RCC 7860 (cell line): Measurements from ENCODE around the gene MIER2.

ENCODE experiments used
- DNase-seq: peaks from one replicate; pipeline ENCODE4 v3.0.0-alpha.2; 2015; ENCODE audit warnings: low spot score
- FAIRE-seq: peaks from 2 replicates; lab custom pipeline; 2012; peaks lifted over from hg19 to GRCh38; lab: Jason Lieb, UNC

The MIER2 gene

DNA sequence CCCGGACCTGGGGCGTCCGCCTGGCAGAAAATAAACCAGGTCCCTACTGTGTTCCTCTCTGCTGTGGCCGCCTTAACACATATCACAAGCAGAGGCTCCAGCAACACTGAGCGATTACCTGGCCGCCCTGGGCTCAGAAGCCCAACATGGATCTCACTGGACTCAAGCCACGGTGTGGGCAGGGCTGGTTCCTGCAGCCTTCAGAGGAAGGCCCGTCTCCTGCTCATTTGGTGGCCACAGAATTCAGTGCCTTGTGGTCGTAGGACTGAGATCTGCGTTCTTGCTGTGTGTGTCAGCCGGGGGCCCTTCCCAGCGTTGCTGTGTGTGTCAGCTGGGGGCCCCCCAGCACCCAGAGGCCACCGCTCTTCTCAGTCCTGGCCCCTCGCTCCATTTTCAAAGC, 34.1 kb upstream of the MIER2 start:
- FAIRE-seq (no peak), DNase-seq (no peak)

DNA sequence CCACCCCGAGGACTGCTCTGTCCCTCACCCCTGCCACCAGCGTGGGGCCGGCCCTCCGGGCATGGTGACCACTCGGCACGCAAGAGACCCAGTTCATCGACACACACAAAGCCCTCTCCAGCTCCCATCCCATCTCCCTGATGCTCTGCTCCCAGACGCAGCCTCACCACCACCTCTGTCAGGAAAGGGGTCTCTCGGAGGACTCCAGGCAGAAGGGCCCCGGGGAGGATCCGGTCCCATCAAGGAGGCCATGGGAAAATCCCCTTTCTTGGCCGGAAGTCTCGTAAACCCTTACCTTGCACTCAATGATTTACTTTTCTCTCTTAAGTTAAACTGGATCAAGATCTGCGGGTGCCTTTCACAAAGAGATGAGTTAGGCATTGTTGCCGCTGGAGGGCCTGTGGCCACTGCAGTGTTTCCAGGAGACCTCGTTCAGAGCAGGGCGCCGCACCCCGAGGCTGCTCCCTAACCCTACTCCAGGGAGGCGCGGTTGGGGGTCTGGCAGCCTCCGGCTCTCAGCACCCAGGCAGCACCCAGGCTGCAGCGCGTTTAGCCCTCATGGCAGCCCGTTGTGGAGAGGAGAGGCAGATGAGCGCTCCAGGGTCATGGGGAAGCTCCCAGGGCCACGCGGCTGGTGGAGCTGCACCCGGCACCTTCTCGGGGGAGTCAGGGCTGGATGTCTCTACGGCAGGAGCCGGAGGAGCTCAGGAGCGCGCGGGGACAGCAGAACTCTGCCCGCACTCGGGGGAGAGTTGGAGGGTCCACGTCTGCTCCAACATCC, 33.4 kb upstream of the MIER2 start:
- no peak for DNase-seq
- FAIRE-seq: no peak

DNA sequence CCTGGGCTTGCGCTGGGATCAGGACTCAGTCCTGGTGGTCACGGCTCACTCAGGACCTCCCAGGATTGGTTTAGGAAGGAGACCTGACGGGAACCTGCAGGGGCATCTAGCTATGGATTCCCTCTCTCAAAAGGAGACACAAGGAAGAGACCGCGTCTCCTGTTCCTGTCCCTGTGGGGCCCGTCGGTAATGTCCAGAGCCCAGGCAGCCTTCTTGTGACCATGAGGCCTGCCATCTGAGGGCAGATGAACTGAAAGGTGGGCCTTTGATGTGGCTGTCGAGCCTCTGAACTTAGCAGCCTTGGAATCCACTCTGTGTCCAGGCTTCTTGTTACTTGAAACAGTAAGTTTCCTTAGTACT, 31.5 kb upstream of the MIER2 start:
- FAIRE-seq: no peak
- DNase-seq: no peak

DNA sequence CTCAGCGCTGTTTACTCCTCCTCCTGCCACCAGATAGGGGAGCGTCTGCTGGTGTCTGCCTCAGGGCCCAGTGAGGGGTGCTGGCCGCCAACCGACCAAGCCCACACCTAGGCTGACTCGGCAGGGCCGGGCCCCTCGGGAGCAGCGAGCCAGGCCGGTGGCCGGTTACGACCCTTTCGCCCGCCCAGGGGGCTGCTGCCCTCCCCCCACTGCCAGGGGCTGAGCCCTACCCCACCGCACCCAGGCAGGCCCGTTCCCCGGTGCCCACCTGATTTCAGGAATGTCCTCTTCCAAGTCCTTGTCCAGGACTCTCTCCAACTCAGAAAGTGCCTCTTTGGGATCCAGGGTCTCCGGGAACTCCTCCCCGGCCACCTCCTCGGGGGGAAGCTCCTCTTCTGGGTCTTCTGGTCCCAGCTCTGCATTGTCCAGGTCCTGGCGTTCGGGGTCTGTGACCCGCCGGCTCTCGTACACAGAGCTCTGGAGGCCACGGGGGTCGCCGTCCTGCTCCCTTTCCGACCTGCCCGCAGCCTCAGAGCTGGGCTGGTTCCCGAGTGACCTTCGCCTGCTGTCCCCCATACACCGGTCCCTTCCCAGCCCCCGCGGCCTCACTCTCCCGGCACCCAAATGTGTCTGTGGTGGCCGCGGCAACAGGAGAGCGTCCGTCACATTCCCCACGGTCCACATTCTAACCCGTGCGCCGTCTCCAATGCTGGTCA, 31.0 kb upstream of the MIER2 start:
- FAIRE-seq (no peak), DNase-seq (no peak)

DNA sequence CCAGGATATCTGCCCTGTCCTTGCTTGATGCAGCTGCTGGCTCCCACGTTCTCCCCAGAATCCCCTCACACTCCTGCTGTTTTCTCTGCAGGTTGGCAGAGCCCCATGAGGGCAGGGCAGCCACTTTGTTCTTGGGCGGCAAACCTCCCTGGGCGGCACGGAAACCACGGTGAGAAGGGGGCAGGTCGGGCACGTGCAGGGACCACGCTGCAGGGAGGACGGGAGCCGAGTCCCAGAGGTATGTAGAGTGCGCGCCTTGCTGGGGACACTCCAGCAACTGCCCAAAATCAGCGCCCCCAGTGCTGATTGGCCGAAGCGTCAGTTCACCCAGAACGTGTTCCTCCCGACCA, 30.3 kb upstream of the MIER2 start:
- FAIRE-seq (no peak), DNase-seq (no peak)

DNA sequence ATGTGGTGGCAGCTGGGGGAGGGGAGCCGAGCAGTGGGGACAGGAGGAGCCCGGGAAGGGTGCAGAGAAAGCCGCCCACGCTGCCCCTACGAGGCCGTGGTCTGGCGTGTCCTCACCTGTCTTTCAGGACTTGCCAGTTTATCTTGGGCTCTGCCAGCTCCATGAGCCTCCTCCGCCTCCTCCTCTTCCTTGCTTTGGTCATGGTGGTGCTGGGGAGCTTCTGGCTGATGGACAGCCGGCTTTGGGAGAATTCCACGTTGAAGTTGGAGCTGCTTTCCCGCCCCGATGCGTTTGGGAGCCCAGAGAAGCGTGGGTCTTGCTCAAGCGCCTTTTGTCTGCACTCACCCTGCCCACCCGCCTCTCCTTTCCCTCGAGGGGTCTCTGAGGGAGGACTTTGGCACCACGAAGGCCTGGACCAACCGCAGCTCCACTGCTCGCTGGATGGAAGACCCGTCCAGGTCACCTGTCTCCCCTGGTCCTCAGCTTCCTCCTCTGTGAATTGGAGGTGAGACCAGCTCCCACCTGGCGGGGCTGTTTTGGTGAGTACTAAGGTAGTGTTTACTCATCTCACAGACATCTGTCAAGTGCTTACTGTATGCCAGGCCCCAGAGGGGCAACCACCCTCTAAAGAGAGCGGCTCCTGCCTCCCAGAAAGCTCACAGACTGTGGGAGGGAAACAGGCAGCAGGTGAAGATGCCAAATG, 29.7 kb upstream of the MIER2 start:
- FAIRE-seq (no peak), DNase-seq (no peak)

DNA sequence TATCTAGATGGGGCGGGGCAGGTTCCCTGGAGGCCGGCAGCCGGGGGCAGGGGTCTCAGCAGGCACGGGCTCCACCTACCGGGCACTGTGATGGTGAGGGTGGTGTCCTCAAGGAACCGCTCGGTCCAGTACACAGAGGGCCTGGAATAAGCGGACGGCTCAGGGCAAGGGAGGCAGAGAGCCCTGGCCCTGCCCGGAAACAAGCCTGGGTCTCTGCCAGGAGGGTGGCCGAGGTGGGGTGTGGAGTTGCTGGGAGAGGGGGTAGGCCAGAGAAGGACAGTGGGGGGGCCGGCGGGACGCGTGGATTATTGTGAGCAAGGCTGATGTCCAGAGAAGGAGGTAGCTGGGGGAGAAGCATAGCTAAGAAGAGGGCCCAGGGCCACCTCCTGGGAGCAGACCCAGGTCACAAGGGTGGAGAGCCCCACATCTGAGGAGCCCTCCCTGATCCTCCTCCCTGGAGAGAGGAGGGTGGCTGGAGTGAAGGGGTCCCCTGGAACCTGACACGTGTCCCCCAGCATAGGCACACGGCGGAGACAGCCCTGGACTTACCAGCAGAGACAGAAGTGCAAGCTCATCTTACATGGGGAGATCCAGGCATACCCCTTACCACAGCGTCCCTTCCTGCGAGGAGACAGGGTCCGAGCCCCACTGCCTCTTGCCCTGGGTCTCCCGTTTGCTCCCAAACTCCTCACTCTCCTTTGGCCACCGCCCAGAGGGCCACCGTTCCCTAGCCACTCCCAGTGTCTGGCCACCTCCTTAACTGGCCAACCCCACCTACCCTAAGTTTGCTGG, 29.0 kb upstream of the MIER2 start:
- FAIRE-seq (no peak), DNase-seq (no peak)

DNA sequence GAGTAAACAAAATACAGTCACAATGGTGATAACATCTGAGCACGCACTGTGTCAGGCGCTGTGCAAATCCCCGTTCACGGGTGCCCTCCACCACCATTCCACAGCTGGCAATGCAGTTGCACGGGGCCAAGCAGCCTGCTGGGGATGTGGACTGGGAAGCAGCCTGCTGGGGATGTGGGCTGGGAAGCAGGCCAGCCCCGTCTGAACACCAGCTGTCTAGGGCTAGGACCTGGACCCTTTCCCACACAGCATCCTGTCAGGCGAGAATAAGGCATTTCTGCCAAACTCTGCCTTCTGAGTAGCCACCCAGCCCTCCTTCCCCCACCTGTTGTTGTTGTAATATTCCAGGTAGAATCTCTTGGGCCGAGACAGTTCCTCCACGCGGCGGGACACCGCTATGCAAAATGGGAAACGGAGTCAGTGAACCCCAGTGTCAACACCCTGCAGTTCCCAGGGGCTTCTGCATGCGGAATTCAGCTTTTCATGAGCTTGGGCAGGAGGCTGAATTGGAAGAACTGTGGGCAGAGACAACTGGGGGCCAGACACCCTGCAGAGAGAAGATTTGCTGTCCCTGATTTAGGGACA, 27.8 kb upstream of the MIER2 start:
- FAIRE-seq (no peak), DNase-seq (no peak)

DNA sequence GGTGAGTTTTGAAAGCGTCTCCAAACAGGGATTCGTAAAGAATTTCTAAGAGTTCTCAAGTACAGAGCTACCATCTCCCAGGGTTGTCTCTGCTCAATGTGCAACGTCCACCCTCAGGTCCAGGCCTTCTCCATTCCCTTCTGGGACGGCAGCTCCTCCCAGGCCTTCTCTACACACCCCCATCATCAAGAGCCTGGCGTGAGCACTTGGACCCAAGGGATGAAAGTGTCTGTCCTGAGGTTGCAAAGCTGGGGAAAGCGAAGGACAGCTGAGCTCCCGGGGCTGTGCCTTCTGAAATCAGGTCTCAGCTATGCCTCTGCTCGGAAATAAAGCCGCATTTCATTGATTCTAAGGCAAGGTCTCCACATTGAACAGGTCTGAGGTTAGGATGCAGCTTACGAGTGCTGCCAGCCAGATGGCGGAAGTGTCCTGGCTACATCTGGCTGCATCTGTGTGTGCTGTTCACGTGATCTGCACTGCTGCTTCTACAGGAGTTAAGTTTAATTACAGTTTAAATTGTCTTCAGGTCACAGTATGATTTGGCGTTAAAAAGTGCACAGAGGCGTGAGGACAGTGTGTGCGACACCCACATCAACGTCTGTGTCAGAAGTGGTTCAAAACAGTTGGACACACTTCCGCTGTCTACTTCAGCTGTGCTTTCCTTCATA, 27.0 kb upstream of the MIER2 start:
- FAIRE-seq (no peak), DNase-seq (no peak)

DNA sequence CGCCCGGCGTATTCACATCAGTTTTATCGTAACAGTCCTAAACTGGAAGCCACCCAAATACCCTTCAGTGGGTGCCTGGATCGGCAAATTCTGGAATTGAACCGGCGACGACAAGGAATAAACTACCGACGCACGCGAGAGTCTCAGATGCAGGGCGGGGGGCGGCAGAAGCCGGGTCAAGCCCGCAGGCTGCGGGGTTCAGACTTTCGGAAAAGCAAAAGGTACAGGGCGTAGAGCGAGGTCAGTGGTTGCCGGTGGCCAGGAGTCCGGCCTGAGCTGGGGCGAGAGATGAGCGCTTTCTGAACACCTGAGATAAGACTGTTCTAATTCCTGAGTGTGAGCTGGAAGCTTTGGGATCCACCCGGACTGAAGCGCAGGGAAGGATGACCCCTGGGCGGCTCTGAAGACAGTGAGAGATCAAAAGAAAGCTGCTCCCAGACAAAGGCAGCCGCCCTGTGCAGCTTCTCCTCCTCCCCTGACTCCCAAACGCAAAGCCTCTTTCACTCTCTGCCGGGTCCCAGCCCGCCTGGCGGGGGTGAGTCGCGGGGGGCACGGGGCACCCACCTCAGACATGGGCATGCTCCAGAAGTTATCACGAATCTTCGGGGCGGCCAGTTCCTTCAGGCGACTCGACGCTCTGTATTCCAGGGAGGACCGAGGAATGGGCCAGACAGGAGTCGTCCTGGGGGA, 26.2 kb upstream of the MIER2 start:
- no peak for FAIRE-seq
- DNase-seq: no peak

DNA sequence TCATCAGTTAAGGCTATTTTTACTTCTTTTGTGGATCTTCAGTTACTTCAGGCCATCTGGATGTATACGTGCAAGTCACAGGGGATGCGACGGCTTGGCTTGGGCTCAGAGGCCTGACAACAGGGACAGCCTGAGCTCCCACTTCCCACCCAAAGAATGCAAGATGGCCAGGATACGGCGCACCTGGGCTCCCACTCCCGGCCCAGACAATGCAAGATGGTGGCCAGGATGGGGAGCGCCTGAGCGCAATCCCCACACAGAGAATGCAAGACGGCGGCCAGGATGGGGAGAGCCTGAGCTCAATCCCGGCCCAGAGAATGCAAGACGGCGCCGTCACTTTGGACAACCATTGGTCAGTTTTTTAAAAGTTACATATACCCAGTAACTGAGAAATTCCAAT, 25.3 kb upstream of the MIER2 start:
- FAIRE-seq: no peak
- no peak for DNase-seq

DNA sequence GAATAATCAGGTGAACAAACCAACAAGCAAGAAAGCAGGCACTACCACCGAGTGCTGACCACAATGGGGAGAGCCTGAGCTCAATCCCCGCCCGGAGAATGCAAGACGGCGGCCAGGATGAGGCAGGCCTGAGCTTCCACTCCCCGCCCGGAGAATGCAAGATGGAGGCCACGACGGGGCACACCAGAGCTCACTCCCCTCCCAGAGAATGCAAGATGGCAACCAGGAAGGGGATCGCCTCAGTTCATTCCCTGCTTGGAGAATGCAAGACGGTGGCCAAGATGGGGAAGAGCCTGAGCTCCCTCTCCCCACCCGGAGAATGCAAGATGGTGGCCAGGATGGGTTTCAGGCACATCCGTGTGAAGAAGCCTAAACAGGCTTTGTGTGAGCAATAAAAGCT, 24.7 kb upstream of the MIER2 start:
- DNase-seq (no peak), FAIRE-seq (no peak)

DNA sequence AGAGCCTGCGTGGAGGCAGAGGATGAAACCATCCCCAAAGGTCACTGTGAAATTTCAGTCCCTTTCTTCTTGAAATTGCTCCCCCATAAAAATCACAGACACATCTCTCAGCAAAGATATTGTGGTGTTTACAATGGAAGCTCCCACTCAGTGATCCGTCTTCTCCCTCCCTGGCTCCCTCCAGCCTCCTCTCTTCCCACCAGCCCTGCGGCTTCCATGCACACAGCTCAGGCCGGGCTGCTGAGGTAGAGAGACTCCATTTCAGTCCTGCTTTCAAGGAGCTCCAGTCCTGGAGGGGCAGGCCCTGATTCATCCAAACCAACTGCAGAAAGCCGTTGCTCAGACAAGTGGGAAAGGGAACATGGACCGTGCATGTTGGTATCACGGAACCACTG, 24.0 kb upstream of the MIER2 start:
- DNase-seq (no peak), FAIRE-seq (no peak)

DNA sequence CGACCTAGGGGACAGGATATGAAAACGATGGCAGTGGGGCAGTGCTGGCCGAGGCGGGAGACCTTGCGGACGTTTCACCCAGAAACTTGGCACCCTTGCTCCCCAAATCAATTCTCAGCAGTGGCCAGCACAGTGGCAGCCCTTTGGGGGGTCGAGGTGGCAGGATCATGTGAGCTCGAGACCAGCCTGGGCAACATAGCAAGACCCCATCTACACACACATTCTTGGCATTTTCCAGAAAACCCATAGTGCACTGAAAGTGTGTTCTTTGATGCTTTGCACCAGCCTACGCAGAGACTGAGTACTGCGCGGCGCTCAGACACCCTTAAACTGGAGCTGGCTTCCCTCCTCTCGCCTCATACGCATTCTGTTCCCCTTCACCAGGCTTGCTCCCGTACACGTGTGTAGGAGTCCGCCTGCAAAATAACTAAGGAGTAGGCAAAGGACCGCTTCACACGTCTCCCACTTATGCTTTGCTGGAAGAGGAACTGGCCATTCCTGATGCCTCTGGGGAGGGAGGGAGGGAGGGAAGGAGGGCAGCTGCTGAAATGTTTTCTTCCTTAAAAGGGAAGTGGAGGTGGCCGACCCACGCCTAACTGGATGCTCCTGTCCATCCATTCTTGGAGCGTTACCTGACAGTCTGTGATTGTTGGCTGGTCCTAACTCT, 23.5 kb upstream of the MIER2 start:
- DNase-seq (no peak), FAIRE-seq (no peak)

DNA sequence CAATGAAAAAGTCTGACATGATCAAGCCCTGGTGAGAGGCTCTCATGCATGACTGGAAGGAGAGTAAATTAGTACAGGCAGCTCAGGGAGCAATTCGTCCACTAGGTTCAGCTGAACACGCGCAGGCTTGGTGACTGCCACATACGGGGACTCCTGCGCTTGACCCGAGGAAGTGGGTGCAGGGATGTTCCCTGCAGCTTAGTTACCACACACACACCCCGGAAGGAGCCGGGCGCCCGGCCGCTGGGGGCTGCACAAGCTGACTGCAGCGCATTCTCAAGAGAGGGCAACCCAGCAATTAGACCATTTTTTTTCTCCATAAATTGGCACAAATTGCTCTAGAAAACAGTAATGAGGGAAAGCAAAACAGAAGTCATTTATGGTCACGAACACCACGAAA, 23.0 kb upstream of the MIER2 start:
- FAIRE-seq (no peak), DNase-seq (no peak)

DNA sequence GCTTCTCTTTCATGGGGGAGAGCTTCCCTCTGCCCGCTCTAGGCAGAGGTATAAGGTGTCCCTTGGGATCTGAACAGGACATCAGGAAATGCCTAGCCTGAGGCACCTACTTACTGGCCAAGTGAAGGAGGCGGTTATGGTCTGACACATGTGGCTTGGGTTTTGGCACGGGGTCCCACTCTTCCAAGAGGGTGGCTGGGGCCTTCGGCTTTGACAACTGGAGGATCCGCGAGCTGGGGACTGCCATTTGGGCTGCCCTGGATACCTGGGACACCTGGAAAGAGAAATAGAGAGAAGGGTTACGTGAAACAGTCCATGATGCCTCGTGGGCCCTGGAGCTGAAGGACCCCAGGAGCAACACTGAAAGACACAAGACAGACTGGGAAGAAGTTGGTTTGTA, 22.4 kb upstream of the MIER2 start:
- DNase-seq (no peak), FAIRE-seq (no peak)

DNA sequence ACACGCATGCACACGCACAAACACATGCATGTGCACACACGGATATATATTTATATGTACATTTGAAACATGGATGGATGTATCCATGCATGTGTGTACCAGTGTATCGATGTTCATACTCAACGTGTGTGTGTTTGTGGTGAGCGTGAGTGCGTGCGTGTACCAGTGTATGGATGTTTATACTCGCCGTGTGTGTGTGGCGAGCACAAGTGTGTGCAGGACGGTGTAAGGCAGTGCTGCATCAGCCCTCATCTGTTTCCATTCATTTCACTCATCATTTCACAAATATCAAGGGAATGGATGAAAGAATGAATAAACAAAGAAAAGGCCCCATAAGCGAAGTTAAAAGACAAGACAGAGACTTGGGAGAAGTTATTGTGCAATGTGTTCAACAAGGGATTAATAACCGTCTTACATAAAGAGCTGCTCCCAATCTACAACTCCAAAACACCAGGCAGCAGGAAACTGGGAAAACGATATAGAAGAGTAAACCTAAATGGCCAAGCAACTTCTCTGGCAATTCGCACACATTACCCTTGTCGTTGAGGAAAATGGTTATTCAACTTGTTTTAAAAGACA, 21.7 kb upstream of the MIER2 start:
- no peak for FAIRE-seq
- DNase-seq: no peak

DNA sequence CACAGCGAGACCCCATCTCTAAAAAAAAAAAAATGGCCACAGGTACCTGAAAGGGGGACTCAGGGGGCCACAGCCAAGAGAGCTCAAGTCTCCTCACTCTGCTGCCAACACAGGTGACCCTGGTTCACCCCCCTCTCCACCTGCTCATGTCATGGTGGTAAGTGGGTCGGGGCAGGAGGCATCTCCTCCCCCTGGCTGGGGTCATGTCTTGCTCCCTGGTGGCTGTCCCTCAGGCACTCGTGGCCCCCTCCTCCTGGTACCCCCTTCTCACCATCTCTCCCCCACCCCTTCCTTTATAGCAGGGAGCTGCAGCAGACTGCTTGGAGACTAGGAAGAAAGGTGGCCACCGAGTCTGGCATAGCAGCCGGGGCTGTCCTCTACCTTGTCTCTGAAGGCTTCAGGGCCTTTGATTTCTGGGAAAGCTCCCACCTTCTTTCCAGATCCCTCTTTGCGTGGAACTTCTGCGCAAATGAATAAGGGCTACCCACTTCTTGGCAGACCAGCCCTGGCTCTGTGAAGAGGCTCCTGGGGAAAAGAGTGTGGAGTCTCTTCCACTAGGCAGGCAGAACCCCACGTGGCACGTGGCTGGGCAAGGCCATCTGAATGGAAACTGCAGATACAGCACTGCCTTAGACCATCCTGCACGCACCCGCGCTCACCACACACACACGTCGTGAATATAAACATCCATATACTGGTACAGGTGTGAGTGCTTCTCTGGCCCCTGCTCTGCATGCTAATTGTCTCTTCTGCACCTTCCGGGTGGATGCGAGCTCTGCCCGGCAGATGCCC, 20.1 kb upstream of the MIER2 start:
- FAIRE-seq (no peak), DNase-seq (no peak)
